Measurements from ENCODE around the gene STRADB.
A peak's percentile ranks its signal among the peaks of the same experiment; 100 is the strongest.

The STRADB gene

GRCh38 chr2:201466050-201466675 lies 14.6 kb downstream of the STRADB start:
- no peak for DNase-seq (ENCODE audit: low read depth, low spot score)

- no peak for DNase-seq (ENCODE audit: low read depth, low spot score)
Observed at GRCh38 chr2:201467666-201468065, 16.1 kb downstream of the STRADB start.

GRCh38 chr2:201470821-201471731 lies 19.5 kb downstream of the STRADB start:
- DNase-seq (ENCODE audit: low read depth, low spot score) = peak; percentile 73

GRCh38 chr2:201471732-201472393 lies 20.3 kb downstream of the STRADB start:
- no peak for DNase-seq (ENCODE audit: low read depth, low spot score)

- DNase-seq (ENCODE audit: low read depth, low spot score) = no peak
Observed at GRCh38 chr2:201472411-201472810, 20.9 kb downstream of the STRADB start.

GRCh38 chr2:201482543-201482942 lies 31.0 kb downstream of the STRADB start:
- no peak for DNase-seq (ENCODE audit: low read depth, low spot score)

GRCh38 chr2:201483342-201483741 lies 31.8 kb downstream of the STRADB start:
- no peak for DNase-seq (ENCODE audit: low read depth, low spot score)

GRCh38 chr2:201483758-201484157 lies 32.2 kb downstream of the STRADB start:
- DNase-seq (ENCODE audit: low read depth, low spot score) = peak; percentile 44

- DNase-seq (ENCODE audit: low read depth, low spot score) = no peak
Observed at GRCh38 chr2:201484805-201485204, 33.3 kb downstream of the STRADB start.

- DNase-seq (ENCODE audit: low read depth, low spot score) = no peak
Observed at GRCh38 chr2:201490291-201490690, 38.8 kb downstream of the STRADB start.

GRCh38 chr2:201496785-201497184 lies 45.2 kb downstream of the STRADB start:
- DNase-seq (ENCODE audit: low read depth, low spot score) = no peak

- no peak for DNase-seq (ENCODE audit: low read depth, low spot score)
Observed at GRCh38 chr2:201500534-201500933, 49.0 kb downstream of the STRADB start.

GRCh38 chr2:201502713-201503112 lies 51.2 kb downstream of the STRADB start:
- no peak for DNase-seq (ENCODE audit: low read depth, low spot score)

GRCh38 chr2:201507725-201508124 lies 56.2 kb downstream of the STRADB start:
- no peak for DNase-seq (ENCODE audit: low read depth, low spot score)

- DNase-seq (ENCODE audit: low read depth, low spot score) = no peak
Observed at GRCh38 chr2:201513271-201513670, 61.7 kb downstream of the STRADB start.

GRCh38 chr2:201515573-201516246 lies 64.2 kb downstream of the STRADB start:
- DNase-seq (ENCODE audit: low read depth, low spot score) = no peak

GRCh38 chr2:201517094-201517493 lies 65.6 kb downstream of the STRADB start:
- DNase-seq (ENCODE audit: low read depth, low spot score) = no peak

- DNase-seq (ENCODE audit: low read depth, low spot score) = no peak
Observed at GRCh38 chr2:201520201-201520600, 68.7 kb downstream of the STRADB start.

GRCh38 chr2:201522965-201523364 lies 71.4 kb downstream of the STRADB start:
- no peak for DNase-seq (ENCODE audit: low read depth, low spot score)

- no peak for DNase-seq (ENCODE audit: low read depth, low spot score)
Observed at GRCh38 chr2:201523506-201523905, 72.0 kb downstream of the STRADB start.
